HG03520 (cell line): Measurements from ENCODE around the gene HLF.
"Not testable (repeated sequence)": the region's sequence is repeated elsewhere in the genome, so short reads cannot be mapped to it uniquely, and the experiment has no call there.

Experiments used
- ATAC-seq: cut with Tn5 transposase; IDR thresholded peaks from one replicate; pipeline ENCODE4 v1.9.1; 2021; ENCODE audit warnings: mild to moderate bottlenecking, moderate library complexity; ENCODE audit not compliant: unreplicated experiment

HLF gene

GRCh38 chr17:55326030-55326429 is 61.3 kb downstream of the HLF start:
- no peak for ATAC-seq

DNA sequence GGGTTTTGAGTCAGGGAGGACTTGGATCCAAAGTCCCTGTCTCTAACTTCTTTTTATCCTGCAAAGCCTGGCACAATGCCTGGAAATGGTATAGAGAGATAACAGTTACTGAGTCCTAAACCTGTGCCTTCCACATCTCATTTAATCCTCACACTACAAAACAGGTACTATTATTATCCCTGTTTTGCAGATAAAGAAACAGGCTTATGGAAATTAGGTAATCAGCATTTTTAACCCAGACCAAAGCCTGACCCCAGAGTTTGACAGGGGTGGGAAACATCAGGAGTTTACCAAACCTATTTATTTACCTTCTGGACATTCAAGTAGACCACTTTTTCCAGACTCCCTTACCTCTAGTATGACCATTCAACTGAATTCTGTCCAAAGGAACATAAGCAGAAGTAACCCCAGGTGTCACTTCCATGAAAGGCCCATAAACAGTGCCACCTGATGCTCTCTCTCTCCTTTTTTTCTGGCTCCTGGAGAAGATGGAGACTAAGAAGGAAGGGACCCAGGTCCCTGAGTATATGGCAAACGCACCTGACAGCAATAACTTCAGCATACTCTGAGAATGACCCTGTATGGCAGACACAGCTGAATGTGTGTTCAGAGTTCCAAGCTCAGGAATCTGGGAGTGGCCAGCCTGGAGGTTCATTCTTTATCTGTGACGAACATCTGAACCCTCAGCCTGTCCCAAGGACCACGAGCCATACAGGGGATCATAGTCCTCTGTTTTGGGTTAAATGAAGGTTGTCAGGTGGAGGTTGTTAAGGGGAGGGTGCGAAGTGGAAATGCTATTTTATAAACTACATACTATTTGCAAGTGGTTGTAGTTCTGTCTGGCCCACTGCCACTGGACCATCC is 62.7 kb downstream of the HLF start:
- no peak for ATAC-seq

- not testable (repeated sequence) for ATAC-seq
Observed at GRCh38 chr17:55328514-55328913, 63.8 kb downstream of the HLF start.

DNA sequence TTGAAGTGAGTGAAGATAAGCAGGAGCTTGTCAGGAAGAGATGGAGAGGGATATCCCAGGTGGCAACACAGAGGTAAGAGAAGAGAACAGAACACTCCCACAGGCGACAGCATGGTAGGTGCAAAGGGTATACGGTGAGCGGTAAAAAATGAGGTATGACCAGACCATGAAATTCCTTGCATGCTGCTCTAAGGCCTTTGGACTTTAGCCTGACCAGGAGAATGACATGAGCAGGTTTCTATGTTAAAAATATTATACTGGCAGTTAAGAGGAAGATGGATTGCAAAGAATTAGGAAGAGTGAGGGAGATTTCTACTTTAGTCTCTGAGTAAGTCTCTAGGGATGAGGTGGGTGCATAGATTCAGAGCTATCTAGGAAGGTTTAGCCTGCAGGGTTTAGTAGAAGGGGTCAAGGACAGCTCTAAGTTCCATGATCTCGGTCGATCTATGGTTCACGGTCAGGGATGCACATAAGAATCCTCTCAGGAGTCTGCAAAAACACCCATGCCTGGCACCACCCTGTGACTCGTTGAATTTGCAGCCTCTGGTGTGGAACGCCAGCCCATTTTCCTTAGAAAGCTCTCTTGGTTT is 65.7 kb downstream of the HLF start:
- ATAC-seq = no peak

- ATAC-seq = no peak
Observed at GRCh38 chr17:55332296-55333041, 67.7 kb downstream of the HLF start.

- no peak for ATAC-seq
Observed at GRCh38 chr17:55334285-55334684, 69.5 kb downstream of the HLF start.

GRCh38 chr17:55334881-55335540 is 70.3 kb downstream of the HLF start:
- ATAC-seq = no peak

- no peak for ATAC-seq
Observed at GRCh38 chr17:55335625-55336024, 70.9 kb downstream of the HLF start.

GRCh38 chr17:55336426-55336825 is 71.7 kb downstream of the HLF start:
- no peak for ATAC-seq

DNA sequence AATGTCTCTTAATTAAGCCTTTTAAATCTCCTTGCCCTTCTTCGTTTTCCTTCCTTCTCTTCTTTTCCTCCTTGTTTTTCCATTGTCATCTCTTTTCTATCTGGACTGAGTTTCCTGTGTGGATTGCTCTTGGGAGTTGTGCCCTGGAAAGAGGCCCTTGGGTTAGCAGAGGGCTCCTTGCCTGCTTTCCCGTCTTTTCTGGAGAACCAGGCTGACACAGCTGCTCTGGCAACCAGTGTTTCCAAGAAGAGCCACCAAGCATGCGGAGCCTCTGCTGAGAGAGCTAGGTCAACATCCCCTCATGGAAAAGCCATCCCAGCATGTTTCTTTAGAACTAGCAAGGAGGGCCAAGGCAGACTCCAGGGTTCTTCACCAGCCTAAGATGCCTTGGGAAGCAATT is 75.4 kb downstream of the HLF start:
- ATAC-seq = no peak

- no peak for ATAC-seq
Observed at GRCh38 chr17:55340686-55341085, 75.9 kb downstream of the HLF start.

DNA sequence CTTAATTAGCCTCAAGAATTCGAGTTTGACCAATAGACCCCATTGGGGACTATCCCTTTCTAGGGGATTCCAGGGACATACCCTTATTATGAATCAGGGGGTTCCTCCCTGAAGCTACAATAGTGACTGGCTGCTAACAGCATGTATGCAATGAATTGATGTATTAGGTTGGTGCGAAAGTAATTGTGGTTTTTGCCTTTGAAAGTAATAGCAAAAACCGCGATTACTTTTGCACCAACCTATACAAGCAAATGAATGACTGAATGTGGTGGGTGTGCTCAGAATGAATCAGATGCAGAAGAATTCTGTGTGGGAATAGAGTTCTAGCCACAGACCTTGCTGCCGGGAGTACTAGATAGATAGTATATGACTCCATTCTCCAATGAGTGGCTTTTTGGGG is 76.7 kb downstream of the HLF start:
- peak; percentile 60 for ATAC-seq

GRCh38 chr17:55342800-55343585 is 78.2 kb downstream of the HLF start:
- no peak for ATAC-seq

- no peak for ATAC-seq
Observed at GRCh38 chr17:55343900-55344513, 79.2 kb downstream of the HLF start.

- no peak for ATAC-seq
Observed at GRCh38 chr17:55344514-55344997, 79.8 kb downstream of the HLF start.

- ATAC-seq = no peak
Observed at GRCh38 chr17:55345132-55345531, 80.4 kb downstream of the HLF start.

GRCh38 chr17:55346658-55347057 is 81.9 kb downstream of the HLF start:
- ATAC-seq = no peak

DNA sequence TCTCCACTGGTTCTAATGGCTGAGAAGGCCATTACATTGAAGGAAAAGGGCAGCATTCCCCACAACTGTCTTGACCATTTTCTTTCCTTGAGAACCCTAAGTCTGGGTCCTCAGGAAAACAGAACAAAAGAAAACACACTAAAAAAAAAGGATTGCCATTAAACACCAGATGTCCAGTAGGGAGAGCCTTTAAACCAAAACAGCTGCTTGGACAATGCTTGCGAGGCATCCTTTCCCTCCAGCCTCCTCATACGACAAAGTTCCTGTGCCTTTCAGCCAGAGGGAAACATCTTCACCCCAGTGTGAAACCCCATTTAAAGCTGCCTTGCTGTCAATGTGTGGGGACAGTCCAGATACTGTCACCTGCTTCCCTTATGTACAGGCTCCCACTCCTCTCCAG is 82.6 kb downstream of the HLF start:
- ATAC-seq = no peak

DNA sequence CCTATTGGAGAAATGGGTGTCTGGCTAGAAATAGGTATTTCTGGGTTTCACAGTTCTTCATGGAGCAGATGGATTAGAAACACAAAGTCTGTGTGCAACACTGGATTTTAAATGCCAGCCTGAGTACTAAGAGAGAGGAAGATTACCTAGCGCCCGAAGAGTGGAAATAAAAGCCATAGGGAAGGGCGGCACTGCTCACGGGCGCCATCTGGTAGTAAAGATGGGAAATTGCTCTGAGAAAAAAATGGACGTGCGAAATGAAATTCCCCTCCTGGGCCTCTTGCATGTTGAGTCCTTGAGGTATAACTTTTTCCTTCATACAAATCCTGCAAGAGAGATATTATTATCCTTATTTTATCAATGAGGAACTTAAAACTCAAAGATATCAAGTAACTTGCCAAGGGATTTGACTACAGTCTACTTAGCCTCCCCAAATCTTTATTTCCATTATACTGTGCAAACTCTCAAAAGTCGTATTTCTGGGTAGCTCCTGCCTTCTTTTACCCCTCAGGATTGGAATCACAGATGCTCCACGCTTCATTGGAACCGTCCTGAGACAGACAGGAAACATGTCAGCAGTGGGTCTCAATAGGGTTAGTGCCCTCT is 84.1 kb downstream of the HLF start:
- no peak for ATAC-seq

DNA sequence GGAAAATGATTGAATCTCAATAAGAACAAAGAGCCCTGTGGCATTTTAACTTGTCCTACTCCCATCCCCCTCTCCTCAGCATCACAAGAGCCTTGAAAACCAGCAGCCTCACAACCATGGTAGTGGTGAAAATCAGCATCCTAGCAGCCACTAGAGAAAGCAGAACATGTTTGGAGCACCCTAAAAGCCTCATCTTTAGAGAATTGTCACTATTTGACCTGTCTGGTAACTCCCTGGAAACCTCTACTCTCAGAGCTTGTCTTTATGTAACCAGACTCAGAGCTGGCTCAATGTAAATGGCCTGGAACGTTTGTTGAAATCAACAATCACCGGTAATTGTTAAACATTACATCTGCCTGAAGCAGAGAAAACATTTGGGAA is 86.1 kb downstream of the HLF start:
- no peak for ATAC-seq
